GM12891 (cell line): Measurements from ENCODE around the gene DGCR2.

Experiments
- PAX5 ChIP-seq: IDR thresholded peaks from 2 replicates; pipeline ENCODE4 v1.6.1; 2011; ENCODE audit warnings: low read length, moderate library complexity, mild to moderate bottlenecking; ENCODE audit not compliant: insufficient read depth, severe bottlenecking
- POLR2A ChIP-seq: IDR thresholded peaks from 2 replicates; pipeline ENCODE4 v1.6.1; 2011; ENCODE audit warnings: low read depth, low read length, control low read depth
- POLR2AphosphoS5 ChIP-seq: IDR thresholded peaks from 2 replicates; pipeline ENCODE4 v1.6.1; 2011; ENCODE audit warnings: low read depth, low read length, control low read depth
- POU2F2 ChIP-seq: IDR thresholded peaks from 2 replicates; pipeline ENCODE4 v1.6.1; 2011; ENCODE audit warnings: low read depth, mild to moderate bottlenecking, control low read depth, low read length, moderate library complexity
- TAF1 ChIP-seq: IDR thresholded peaks from 2 replicates; pipeline ENCODE4 v1.6.1; 2011; ENCODE audit warnings: low read depth, low read length, control low read depth

DNA sequence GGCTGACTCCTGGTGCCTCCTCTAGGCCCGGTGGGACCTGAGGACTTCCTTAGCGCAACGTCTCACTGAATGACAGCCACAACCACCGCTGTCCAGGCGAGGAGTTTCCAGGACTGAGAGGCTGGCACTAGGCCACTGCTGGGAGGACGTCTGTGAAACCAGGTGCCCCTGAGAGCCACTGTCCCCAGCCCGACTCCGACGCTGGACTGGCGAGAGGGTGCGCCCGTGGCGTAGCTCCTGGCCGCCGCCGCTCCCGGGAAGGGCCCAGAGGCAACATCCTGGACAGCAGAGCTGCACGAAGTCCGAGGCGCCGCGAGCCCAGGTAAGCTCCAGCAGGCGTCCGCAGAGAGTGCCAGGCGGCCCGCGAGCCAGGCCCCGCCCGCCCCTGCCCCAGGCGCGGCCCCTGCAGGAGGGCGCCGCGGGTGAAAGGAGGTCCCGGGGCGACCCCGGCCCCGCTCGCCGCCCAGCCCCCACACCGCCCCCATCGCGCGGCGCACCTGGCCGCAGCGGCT is 525 bp downstream of the DGCR2 start:
- no peak for TF ChIP-seq POLR2AphosphoS5
- no peak for TF ChIP-seq TAF1
- TF ChIP-seq POLR2A = no peak
- no peak for TF ChIP-seq PAX5
- TF ChIP-seq POU2F2 = no peak
